T-cell (primary cell): Measurements from ENCODE around the gene CGNL1. TPM values are rescaled to one million over a fixed set of nuclear protein-coding genes. Genes with fewer than 3 reads are reported as not detected.

Experiments used
- ATAC-seq, 4 experiments: fragments of 200-7000 bp in 3 of 4; fragments of 150-1000 bp in 1 of 4; cut with Tn5 transposase; replicated peaks in 1 of 4; 1 replicate in 3 of 4; 2 replicates in 1 of 4; pipeline ENCODE4 v1.10.0; 2021; ENCODE audit warnings: moderate library complexity in 3 of 4, mild to moderate bottlenecking in 2 of 4, moderate number of reproducible peaks in 1 of 4
- CTCF ChIA-PET, 2 donors: fragments of 300-600 bp; sonication (Branson Sonifier 250); formaldehyde crosslinking; loops; one replicate each; lab custom pipeline; 2022; ENCODE audit warnings: antibody characterized with exemption in 2 of 2; lab: Charles Lee
- POLR2A ChIA-PET, 2 donors: fragments of 300-600 bp; sonication (Branson Sonifier 250); formaldehyde crosslinking; loops; one replicate each; lab custom pipeline; 2022; ENCODE audit warnings: antibody characterized with exemption in 2 of 2; lab: Charles Lee
- DNase-seq, 35 experiments: peaks; one replicate each; pipeline versions ENCODE4 v3.0.0 to v3.0.0-alpha.2; 2013 to 2023
- H3K27ac ChIP-seq: one replicate; pipeline ENCODE4 v1.5.1; 2013; ENCODE audit warnings: low read length
- H3K27me3 ChIP-seq, 2 experiments: replicated peaks in 1 of 2; 1 replicate in 1 of 2; 2 replicates in 1 of 2; pipeline versions ENCODE4 v1.6.1 to v1.7.0; 2013; ENCODE audit warnings: low read length in 1 of 2, mixed read lengths in 1 of 2; ENCODE audit not compliant: control insufficient read depth in 2 of 2, insufficient read depth in 2 of 2; ENCODE audit errors: extremely low read depth in 1 of 2
- H3K36me3 ChIP-seq, 2 donors: 1 replicate in 1 of 2; 2 replicates in 1 of 2; pipeline versions ENCODE4 v1.6.1 to v1.7.0; 2013; ENCODE audit warnings: low read length in 1 of 2; ENCODE audit not compliant: control insufficient read depth in 2 of 2, insufficient read depth in 1 of 2; ENCODE audit errors: extremely low read depth in 1 of 2
- H3K4me1 ChIP-seq, 2 experiments: 1 replicate in 1 of 2; 2 replicates in 1 of 2; pipeline versions ENCODE4 v1.6.1 to v1.7.0; 2013; ENCODE audit warnings: low read length in 2 of 2, mixed read lengths in 1 of 2; ENCODE audit not compliant: insufficient read depth in 2 of 2, control insufficient read depth in 1 of 2; ENCODE audit errors: extremely low read depth in 1 of 2
- H3K4me3 ChIP-seq, 2 donors: 1 replicate in 1 of 2; 2 replicates in 1 of 2; pipeline versions ENCODE4 v1.5.1 to v1.7.0; 2013; ENCODE audit warnings: mild to moderate bottlenecking in 2 of 2, low read length in 1 of 2, moderate library complexity in 1 of 2; ENCODE audit not compliant: control insufficient read depth in 1 of 2; ENCODE audit errors: extremely low read depth in 1 of 2
- H3K9me3 ChIP-seq: 2 replicates; pipeline ENCODE4 v1.7.0; 2013
- H3K27ac Mint-ChIP-seq, 2 donors: one replicate each; pipeline ENCODE4 v1.8.0; 2020 to 2021; ENCODE audit warnings: mild to moderate bottlenecking in 2 of 2, mixed read lengths in 2 of 2
- H3K27me3 Mint-ChIP-seq, 2 donors: one replicate each; pipeline ENCODE4 v1.8.0; 2021 to 2022; ENCODE audit warnings: mixed read lengths in 2 of 2
- H3K36me3 Mint-ChIP-seq: one replicate; pipeline ENCODE4 v1.8.0; 2021; ENCODE audit warnings: mixed read lengths
- H3K4me1 Mint-ChIP-seq, 3 donors: one replicate each; pipeline ENCODE4 v1.8.0; 2020 to 2022; ENCODE audit warnings: mixed read lengths in 3 of 3, mild to moderate bottlenecking in 1 of 3
- H3K4me3 Mint-ChIP-seq, 3 donors: one replicate each; pipeline ENCODE4 v1.8.0; 2020 to 2022; ENCODE audit warnings: mild to moderate bottlenecking in 3 of 3, mixed read lengths in 3 of 3, moderate library complexity in 3 of 3
- H3K9me3 Mint-ChIP-seq, 3 donors: one replicate each; pipeline ENCODE4 v1.8.0; 2020 to 2022; ENCODE audit warnings: mixed read lengths in 3 of 3
- WGBS: methylation state at CpG from one replicate; pipeline ENCODE4 v1.1.5; 2013; ENCODE audit warnings: missing lambda C conversion rate; ENCODE audit not compliant: insufficient coverage; 5-methylcytosine and 5-hydroxymethylcytosine counted together
- total RNA-seq, 35 experiments: library from RNA in 6 of 35; stranded (reverse) in 6 of 35; fragments of 120-200 nt in 1 of 35; gene quantifications; one replicate each; pipeline versions ENCODE4 v1.2.1 to v1.2.4 and lab custom pipeline; 2013 to 2026

Gene CGNL1
- total RNA-seq, 5 donors from 2014 or later (not counting 1 experiment from before 2014, with no cell fraction given) = 0.13 to 0.18 (median 0.16) TPM; not detected in 2

GRCh38 chr15:57549935-57550334 lies 173.6 kb downstream of the CGNL1 start:
- ATAC-seq (no peak), DNase-seq (no peak)
- Mint-ChIP-seq H3K36me3 (no peaks in the 10 kb centered on the region), H3K4me3 (no peak overlapping the region), H3K4me1 (no peaks in the 10 kb centered on the region), H3K27ac (no peak overlapping the region), H3K27me3 (peaks cover 3 to 5% of the 10 kb centered on the region in 2 donors), H3K9me3 (no peaks in the 10 kb centered on the region)
- H3K4me3 ChIP-seq = no peak overlapping the region
- no peaks in the 10 kb centered on the region for H3K9me3 ChIP-seq
- H3K36me3 ChIP-seq = no peaks in the 10 kb centered on the region
- H3K27me3 ChIP-seq = peaks cover 0 to 31% of the 10 kb centered on the region in 2 experiments
- CTCF ChIA-PET = no interaction called here
- no CpG with 5 or more reads among the region's 6 CpGs for WGBS
- H3K27ac ChIP-seq = no peak overlapping the region
- no peaks in the 10 kb centered on the region for H3K4me1 ChIP-seq
- POLR2A ChIA-PET = interaction anchor here in 1 of 2 donors (0.5 kb wide), 1 partner anchor 830 kb away, joined by 14 read pairs; no protein-coding TSS in a partner anchor

GRCh38 chr15:57550640-57551039 lies 174.3 kb downstream of the CGNL1 start:
- no peaks in the 10 kb centered on the region for H3K36me3 Mint-ChIP-seq
- CTCF ChIA-PET = no interaction called here
- no peaks in the 10 kb centered on the region for H3K9me3 Mint-ChIP-seq
- H3K4me3 ChIP-seq = no peak overlapping the region
- H3K27me3 ChIP-seq = peaks cover 0 to 24% of the 10 kb centered on the region in 2 experiments
- H3K9me3 ChIP-seq = no peaks in the 10 kb centered on the region
- H3K4me1 Mint-ChIP-seq = no peaks in the 10 kb centered on the region
- no peak overlapping the region for H3K27ac Mint-ChIP-seq
- H3K4me3 Mint-ChIP-seq = no peak overlapping the region
- H3K36me3 ChIP-seq = no peaks in the 10 kb centered on the region
- POLR2A ChIA-PET = no interaction called here
- no peaks in the 10 kb centered on the region for H3K4me1 ChIP-seq
- no peak overlapping the region for H3K27ac ChIP-seq
- ATAC-seq = no peak
- 49% methylated on average over 2 of the region's 4 CpGs for WGBS
- DNase-seq = no peak
- H3K27me3 Mint-ChIP-seq = peaks cover 3% of the 10 kb centered on the region in 2 donors

- Mint-ChIP-seq H3K36me3 (no peaks in the 10 kb centered on the region), H3K27me3 (peaks cover 0 to 3% of the 10 kb centered on the region in 2 donors), H3K9me3 (no peaks in the 10 kb centered on the region), H3K4me1 (no peaks in the 10 kb centered on the region), H3K4me3 (no peak overlapping the region), H3K27ac (no peak overlapping the region)
- CTCF ChIA-PET = no interaction called here
- Histone ChIP-seq H3K4me1 (no peaks in the 10 kb centered on the region), H3K4me3 (no peak overlapping the region), H3K27ac (no peak overlapping the region), H3K27me3 (peaks cover 0 to 20% of the 10 kb centered on the region in 2 experiments), H3K9me3 (no peaks in the 10 kb centered on the region), H3K36me3 (no peaks in the 10 kb centered on the region)
- 85% methylated on average over 8 of the region's 16 CpGs for WGBS
- no peak for ATAC-seq
- no peak for DNase-seq
- POLR2A ChIA-PET = no interaction called here
These were observed 175.7 kb downstream of the CGNL1 start for GRCh38 chr15:57551715-57552677.

- H3K4me1 Mint-ChIP-seq = no peaks in the 10 kb centered on the region
- H3K4me3 Mint-ChIP-seq = no peak overlapping the region
- ChIA-PET CTCF (no interaction called here), POLR2A (no interaction called here)
- H3K36me3 Mint-ChIP-seq = no peaks in the 10 kb centered on the region
- Histone ChIP-seq H3K36me3 (no peaks in the 10 kb centered on the region), H3K27me3 (peaks cover 0 to 13% of the 10 kb centered on the region in 2 experiments), H3K4me1 (no peaks in the 10 kb centered on the region), H3K4me3 (no peak overlapping the region), H3K27ac (no peak overlapping the region), H3K9me3 (no peaks in the 10 kb centered on the region)
- H3K27me3 Mint-ChIP-seq = peaks cover 0 to 3% of the 10 kb centered on the region in 2 donors
- H3K27ac Mint-ChIP-seq = no peak overlapping the region
- WGBS = 60% methylated on average over 4 of the region's 8 CpGs
- no peak for ATAC-seq
- DNase-seq = no peak
- H3K9me3 Mint-ChIP-seq = no peaks in the 10 kb centered on the region
These were observed 176.5 kb downstream of the CGNL1 start for GRCh38 chr15:57552678-57553334.

GRCh38 chr15:57553526-57553925 lies 177.2 kb downstream of the CGNL1 start:
- ATAC-seq (no peak), DNase-seq (no peak)
- no peak overlapping the region for H3K27ac Mint-ChIP-seq
- H3K27me3 ChIP-seq = peaks cover 0 to 13% of the 10 kb centered on the region in 2 experiments
- H3K9me3 Mint-ChIP-seq = no peaks in the 10 kb centered on the region
- H3K36me3 ChIP-seq = no peaks in the 10 kb centered on the region
- WGBS = 92% methylated on average over 5 of the region's 5 CpGs
- H3K27ac ChIP-seq = no peak overlapping the region
- no peaks in the 10 kb centered on the region for H3K27me3 Mint-ChIP-seq
- H3K4me1 Mint-ChIP-seq = no peaks in the 10 kb centered on the region
- CTCF ChIA-PET = no interaction called here
- H3K4me3 Mint-ChIP-seq = no peak overlapping the region
- H3K4me1 ChIP-seq = no peaks in the 10 kb centered on the region
- POLR2A ChIA-PET = no interaction called here
- H3K4me3 ChIP-seq = no peak overlapping the region
- H3K9me3 ChIP-seq = no peaks in the 10 kb centered on the region
- H3K36me3 Mint-ChIP-seq = no peaks in the 10 kb centered on the region

GRCh38 chr15:57554063-57554811 lies 177.9 kb downstream of the CGNL1 start:
- no peak overlapping the region for H3K27ac ChIP-seq
- no peaks in the 10 kb centered on the region for H3K36me3 Mint-ChIP-seq
- no peaks in the 10 kb centered on the region for H3K9me3 Mint-ChIP-seq
- no peak overlapping the region for H3K4me3 ChIP-seq
- DNase-seq (no peak), ATAC-seq (no peak)
- 91% methylated on average over 7 of the region's 10 CpGs for WGBS
- H3K4me1 Mint-ChIP-seq = no peaks in the 10 kb centered on the region
- H3K36me3 ChIP-seq = no peaks in the 10 kb centered on the region
- no peak overlapping the region for H3K27ac Mint-ChIP-seq
- H3K4me1 ChIP-seq = no peaks in the 10 kb centered on the region
- H3K9me3 ChIP-seq = no peaks in the 10 kb centered on the region
- ChIA-PET POLR2A (no interaction called here), CTCF (no interaction called here)
- H3K27me3 ChIP-seq = peaks cover 0 to 13% of the 10 kb centered on the region in 2 experiments
- H3K4me3 Mint-ChIP-seq = no peak overlapping the region
- no peaks in the 10 kb centered on the region for H3K27me3 Mint-ChIP-seq
